ENCODE measurements around the gene TBC1D2. TPM values are rescaled to one million over a fixed set of nuclear protein-coding genes. Genes with fewer than 3 reads are reported as not detected.

The TBC1D2 gene
- total RNA-seq, 1 donor from 2014 or later = 23.7 TPM

DNA sequence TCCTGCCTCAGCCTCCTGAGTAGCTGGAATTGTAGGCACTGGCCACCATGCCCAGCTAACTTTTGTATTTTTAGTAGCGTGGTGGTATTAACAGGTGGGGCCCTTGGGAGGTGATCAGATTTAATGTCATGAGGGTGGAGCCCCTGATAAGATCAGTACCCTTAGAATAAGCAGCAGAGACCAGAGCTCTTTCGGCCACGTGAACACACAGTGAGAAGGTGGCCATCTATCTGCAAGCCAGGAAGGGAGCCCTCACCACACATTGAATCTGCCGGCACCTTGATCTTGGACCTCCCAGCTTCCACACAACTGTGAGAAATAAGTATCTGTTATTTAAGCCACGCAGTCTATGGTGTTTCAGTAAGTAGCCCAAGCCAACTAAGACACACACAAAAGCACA is 22.5 kb downstream of the TBC1D2 start:
- H3K36me3 Mint-ChIP-seq (ENCODE audit: unreplicated experiment) = peaks cover 12% of the 10 kb centered on the region
- no peaks in the 10 kb centered on the region for H3K9me3 Mint-ChIP-seq (ENCODE audit: unreplicated experiment)
- TF ChIP-seq, protein P1, sequence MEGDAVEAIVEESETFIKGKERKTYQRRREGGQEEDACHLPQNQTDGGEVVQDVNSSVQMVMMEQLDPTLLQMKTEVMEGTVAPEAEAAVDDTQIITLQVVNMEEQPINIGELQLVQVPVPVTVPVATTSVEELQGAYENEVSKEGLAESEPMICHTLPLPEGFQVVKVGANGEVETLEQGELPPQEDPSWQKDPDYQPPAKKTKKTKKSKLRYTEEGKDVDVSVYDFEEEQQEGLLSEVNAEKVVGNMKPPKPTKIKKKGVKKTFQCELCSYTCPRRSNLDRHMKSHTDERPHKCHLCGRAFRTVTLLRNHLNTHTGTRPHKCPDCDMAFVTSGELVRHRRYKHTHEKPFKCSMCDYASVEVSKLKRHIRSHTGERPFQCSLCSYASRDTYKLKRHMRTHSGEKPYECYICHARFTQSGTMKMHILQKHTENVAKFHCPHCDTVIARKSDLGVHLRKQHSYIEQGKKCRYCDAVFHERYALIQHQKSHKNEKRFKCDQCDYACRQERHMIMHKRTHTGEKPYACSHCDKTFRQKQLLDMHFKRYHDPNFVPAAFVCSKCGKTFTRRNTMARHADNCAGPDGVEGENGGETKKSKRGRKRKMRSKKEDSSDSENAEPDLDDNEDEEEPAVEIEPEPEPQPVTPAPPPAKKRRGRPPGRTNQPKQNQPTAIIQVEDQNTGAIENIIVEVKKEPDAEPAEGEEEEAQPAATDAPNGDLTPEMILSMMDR (IDR thresholded peaks at IDR 0.05) = no peak
- no peaks in the 10 kb centered on the region for H3K27me3 Mint-ChIP-seq (ENCODE audit: unreplicated experiment)
- DNase-seq (ENCODE audit: extremely low spot score, unreplicated experiment) = no peak
- no peak overlapping the region for H3K4me3 Mint-ChIP-seq (ENCODE audit: unreplicated experiment)
- peaks cover 29% of the 10 kb centered on the region for H3K4me1 Mint-ChIP-seq (ENCODE audit: unreplicated experiment)
- H3K27ac Mint-ChIP-seq (ENCODE audit: unreplicated experiment) = peak overlapping the region; percentile 85

DNA sequence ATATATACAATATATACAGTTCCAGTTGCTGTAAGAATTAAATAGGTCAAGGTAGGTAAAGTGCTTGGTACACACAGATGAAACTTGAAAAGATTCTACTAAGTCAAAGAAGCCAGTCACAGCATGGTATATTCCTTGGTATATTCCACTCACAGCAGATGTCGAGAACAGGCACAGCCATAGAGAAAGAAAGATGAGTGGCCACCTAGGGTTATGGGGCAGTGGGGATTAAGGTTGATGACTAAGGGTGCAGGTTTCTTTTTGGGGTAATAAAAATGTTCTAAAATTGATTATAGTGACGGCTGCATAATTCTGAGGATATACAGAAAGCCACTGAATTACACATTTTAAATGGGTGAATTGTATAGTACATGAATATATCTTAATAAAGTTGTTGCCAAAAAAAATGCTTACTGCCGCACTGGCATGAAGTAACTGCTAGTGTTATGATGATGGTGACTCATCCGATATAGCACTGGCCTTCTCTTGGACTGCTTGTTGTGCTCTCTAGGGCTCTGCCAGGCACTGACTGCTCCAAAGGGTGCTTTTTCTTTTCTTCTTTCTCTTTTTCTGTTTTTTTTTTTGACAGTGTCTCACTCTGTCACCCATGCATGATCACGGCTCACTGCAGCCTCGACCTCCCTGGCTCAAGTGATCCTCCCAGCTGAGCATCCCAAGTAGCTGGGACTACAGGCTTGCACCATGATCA is 23.5 kb downstream of the TBC1D2 start:
- Mint-ChIP-seq H3K4me3 (ENCODE audit: unreplicated experiment) (no peak overlapping the region), H3K27me3 (ENCODE audit: unreplicated experiment) (no peaks in the 10 kb centered on the region), H3K36me3 (ENCODE audit: unreplicated experiment) (peaks cover 14% of the 10 kb centered on the region), H3K4me1 (ENCODE audit: unreplicated experiment) (peaks cover 32% of the 10 kb centered on the region), H3K27ac (ENCODE audit: unreplicated experiment) (peak overlapping the region; percentile 85), H3K9me3 (ENCODE audit: unreplicated experiment) (no peaks in the 10 kb centered on the region)
- TF ChIP-seq, protein P1 (IDR thresholded peaks at IDR 0.05) = no peak
- no peak for DNase-seq (ENCODE audit: extremely low spot score, unreplicated experiment)

DNA sequence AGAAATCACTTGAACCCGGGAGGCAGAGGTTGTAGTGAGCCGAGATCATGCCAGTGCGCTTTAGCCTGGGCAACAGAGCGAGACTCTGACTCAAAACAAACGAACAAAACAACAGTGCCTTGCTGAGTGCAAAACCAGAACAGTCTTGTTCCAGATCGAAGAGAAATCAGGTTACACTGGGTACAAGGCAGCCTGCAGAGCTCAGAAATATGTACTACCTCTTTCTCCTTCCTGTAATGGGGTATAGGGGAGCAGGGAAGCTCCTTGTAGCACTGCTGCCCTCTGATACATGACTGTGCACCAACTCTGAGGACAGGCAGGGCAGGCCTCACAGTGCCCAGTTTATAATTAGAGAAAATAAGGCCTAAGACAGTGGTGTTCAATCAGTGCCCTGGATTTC is 24.7 kb downstream of the TBC1D2 start:
- TF ChIP-seq, protein P1 (IDR thresholded peaks at IDR 0.05) = no peak
- Mint-ChIP-seq H3K9me3 (ENCODE audit: unreplicated experiment) (no peaks in the 10 kb centered on the region), H3K36me3 (ENCODE audit: unreplicated experiment) (peaks cover 14% of the 10 kb centered on the region), H3K4me1 (ENCODE audit: unreplicated experiment) (peaks cover 32% of the 10 kb centered on the region), H3K27me3 (ENCODE audit: unreplicated experiment) (no peaks in the 10 kb centered on the region), H3K4me3 (ENCODE audit: unreplicated experiment) (no peak overlapping the region), H3K27ac (ENCODE audit: unreplicated experiment) (peak overlapping the region; percentile 54)
- no peak for DNase-seq (ENCODE audit: extremely low spot score, unreplicated experiment)

DNA sequence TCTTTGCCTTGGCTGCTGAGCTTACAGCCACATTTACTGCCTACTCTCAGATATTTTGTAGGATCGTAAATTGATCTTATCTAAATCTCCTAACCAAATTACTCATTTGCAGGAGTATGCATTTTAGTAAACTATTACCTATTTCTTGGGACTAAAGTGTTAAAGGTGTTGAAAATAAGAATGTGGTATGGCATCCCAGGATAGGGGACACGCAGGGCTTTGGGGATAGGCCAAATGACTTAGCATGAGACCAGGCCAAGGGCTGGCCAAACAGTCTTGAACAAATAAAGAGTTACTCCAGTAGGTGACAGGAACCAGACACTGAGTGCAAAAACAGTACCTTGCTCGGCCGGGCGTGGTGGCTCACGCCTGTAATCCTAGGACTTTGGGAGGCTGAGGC is 25.1 kb downstream of the TBC1D2 start:
- Mint-ChIP-seq H3K27ac (ENCODE audit: unreplicated experiment) (no peak overlapping the region), H3K4me3 (ENCODE audit: unreplicated experiment) (no peak overlapping the region), H3K9me3 (ENCODE audit: unreplicated experiment) (no peaks in the 10 kb centered on the region), H3K27me3 (ENCODE audit: unreplicated experiment) (no peaks in the 10 kb centered on the region), H3K4me1 (ENCODE audit: unreplicated experiment) (peaks cover 33% of the 10 kb centered on the region), H3K36me3 (ENCODE audit: unreplicated experiment) (peaks cover 14% of the 10 kb centered on the region)
- no peak for DNase-seq (ENCODE audit: extremely low spot score, unreplicated experiment)
- TF ChIP-seq, protein P1 (IDR thresholded peaks at IDR 0.05) = no peak

DNA sequence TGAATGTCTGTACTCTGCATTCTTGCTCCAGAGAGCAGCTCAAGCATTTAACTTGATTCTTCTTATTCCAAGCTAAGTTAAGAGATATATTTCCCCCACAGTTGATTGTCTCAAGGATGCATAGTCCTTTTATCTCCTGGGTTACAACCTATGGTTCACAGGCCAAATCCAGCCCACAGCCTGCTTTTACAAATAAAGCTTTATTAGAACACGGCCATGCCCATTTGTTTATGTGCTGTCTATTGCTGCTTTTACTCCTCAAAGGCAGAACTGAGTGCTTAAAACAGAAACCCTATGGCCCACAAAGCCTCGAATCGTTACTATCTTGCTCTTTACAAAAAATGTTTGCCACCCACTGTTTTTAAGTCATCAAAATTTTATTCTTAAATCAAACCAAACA is 25.8 kb downstream of the TBC1D2 start:
- Mint-ChIP-seq H3K27ac (ENCODE audit: unreplicated experiment) (peak overlapping the region; percentile 9), H3K27me3 (ENCODE audit: unreplicated experiment) (no peaks in the 10 kb centered on the region), H3K4me1 (ENCODE audit: unreplicated experiment) (peaks cover 39% of the 10 kb centered on the region), H3K36me3 (ENCODE audit: unreplicated experiment) (peaks cover 14% of the 10 kb centered on the region), H3K4me3 (ENCODE audit: unreplicated experiment) (no peak overlapping the region), H3K9me3 (ENCODE audit: unreplicated experiment) (no peaks in the 10 kb centered on the region)
- TF ChIP-seq, protein P1 (IDR thresholded peaks at IDR 0.05) = no peak
- no peak for DNase-seq (ENCODE audit: extremely low spot score, unreplicated experiment)
